DND-41 (cell line): ENCODE measurements around the gene TRAF2.

Source experiments
- CTCF ChIP-seq: IDR thresholded peaks from 2 replicates; pipeline ENCODE4 v1.5.1; 2012; ENCODE audit warnings: borderline replicate concordance, low read length, moderate library complexity, mild to moderate bottlenecking; ENCODE audit not compliant: poor library complexity, severe bottlenecking; ENCODE audit errors: extremely low read depth
- EZH2 ChIP-seq: IDR thresholded peaks from 3 replicates; pipeline ENCODE4 v1.6.1; 2012; ENCODE audit warnings: borderline replicate concordance, low read depth, mild to moderate bottlenecking, moderate library complexity, low read length, inconsistent platforms; ENCODE audit not compliant: severe bottlenecking

- TF ChIP-seq EZH2 (no peak), CTCF (no peak)
These were observed 9.7 kb downstream of the TRAF2 start for GRCh38 chr9:136896027-136896426.
